H9 (cell line): ENCODE measurements around the gene SLC4A1. TPM values are rescaled to one million over a fixed set of nuclear protein-coding genes. Genes with fewer than 3 reads are reported as not detected.

Source experiments
- DNase-seq: peaks from one replicate; pipeline ENCODE4 v3.0.0-alpha.2; 2017
- H2AFZ ChIP-seq: one replicate; pipeline ENCODE4 v1.6.1; 2013; ENCODE audit warnings: mild to moderate bottlenecking, low read length, control low read depth, moderate library complexity
- H2AK5ac ChIP-seq: 2 replicates; pipeline ENCODE4 v1.6.1; 2013; ENCODE audit warnings: low read length, control low read depth, mixed read lengths; ENCODE audit not compliant: insufficient read length
- H2BK120ac ChIP-seq: one replicate; pipeline ENCODE4 v1.6.1; 2013; ENCODE audit warnings: low read depth, mild to moderate bottlenecking, low read length, control low read depth, inconsistent platforms; ENCODE audit not compliant: poor library complexity, severe bottlenecking
- H2BK12ac ChIP-seq: 2 replicates; pipeline ENCODE4 v1.6.1; 2013; ENCODE audit warnings: low read length, control low read depth, mixed read lengths, low read depth; ENCODE audit not compliant: insufficient read length
- H2BK15ac ChIP-seq: 2 replicates; pipeline ENCODE4 v1.6.1; 2013; ENCODE audit warnings: low read depth, low read length, control low read depth
- H2BK20ac ChIP-seq: one replicate; pipeline ENCODE4 v1.6.1; 2013; ENCODE audit warnings: low read depth, mild to moderate bottlenecking, low read length, control low read depth, inconsistent platforms; ENCODE audit not compliant: poor library complexity, severe bottlenecking
- H2BK5ac ChIP-seq: 2 replicates; pipeline ENCODE4 v1.6.1; 2013; ENCODE audit warnings: low read length, control low read depth, mixed read lengths; ENCODE audit not compliant: insufficient read length
- H3K14ac ChIP-seq: 2 replicates; pipeline ENCODE4 v1.6.1; 2013; ENCODE audit warnings: low read length, control low read depth; ENCODE audit not compliant: insufficient read depth
- H3K18ac ChIP-seq: 2 replicates; pipeline ENCODE4 v1.6.1; 2013; ENCODE audit warnings: low read depth, mild to moderate bottlenecking, mixed read lengths, low read length, control low read depth; ENCODE audit not compliant: insufficient read length
- H3K23ac ChIP-seq: 2 replicates; pipeline ENCODE4 v1.6.1; 2013; ENCODE audit warnings: low read length, control low read depth, mixed read lengths, low read depth; ENCODE audit not compliant: insufficient read length
- H3K23me2 ChIP-seq: 2 replicates; pipeline ENCODE4 v1.6.1; 2013; ENCODE audit warnings: low read depth, mild to moderate bottlenecking, mixed read lengths, low read length, control low read depth; ENCODE audit not compliant: insufficient read length, poor library complexity, severe bottlenecking
- H3K27ac ChIP-seq: 2 replicates; pipeline ENCODE4 v1.5.1; 2013; ENCODE audit warnings: low read length, control low read depth, mixed read lengths, low read depth; ENCODE audit not compliant: insufficient read length
- H3K27me3 ChIP-seq: 2 replicates; pipeline ENCODE4 v1.6.1; 2013; ENCODE audit warnings: low read length, control low read depth, inconsistent platforms; ENCODE audit not compliant: insufficient read depth
- H3K4ac ChIP-seq: 2 replicates; pipeline ENCODE4 v1.6.1; 2013; ENCODE audit warnings: low read depth, mild to moderate bottlenecking, control low read depth, inconsistent platforms, low read length, moderate library complexity
- H3K4me1 ChIP-seq: 2 replicates; pipeline ENCODE4 v1.6.1; 2013; ENCODE audit warnings: low read length, control low read depth, inconsistent platforms; ENCODE audit not compliant: insufficient read depth
- H3K4me2 ChIP-seq: 2 replicates; pipeline ENCODE4 v1.6.1; 2013; ENCODE audit warnings: low read length, control low read depth, mixed read lengths; ENCODE audit not compliant: insufficient read length, insufficient read depth
- H3K56ac ChIP-seq: 2 replicates; pipeline ENCODE4 v1.6.1; 2013; ENCODE audit warnings: low read depth, mild to moderate bottlenecking, mixed read lengths, low read length, control low read depth; ENCODE audit not compliant: insufficient read length
- H3K79me1 ChIP-seq: 2 replicates; pipeline ENCODE4 v1.6.1; 2013; ENCODE audit warnings: low read depth, mild to moderate bottlenecking, moderate library complexity, low read length, control low read depth, inconsistent platforms; ENCODE audit not compliant: insufficient read depth, poor library complexity, severe bottlenecking
- H3K79me2 ChIP-seq: 2 replicates; pipeline ENCODE4 v1.6.1; 2013; ENCODE audit warnings: low read length, control low read depth, inconsistent platforms; ENCODE audit not compliant: insufficient read depth
- H3K9ac ChIP-seq: 2 replicates; pipeline ENCODE4 v1.6.1; 2013; ENCODE audit warnings: low read length, control low read depth, mixed read lengths; ENCODE audit not compliant: insufficient read length; ENCODE audit errors: extremely low read depth
- H3K9me3 ChIP-seq: one replicate; pipeline ENCODE4 v1.6.1; 2013; ENCODE audit warnings: low read depth, low read length, inconsistent platforms; ENCODE audit not compliant: control insufficient read depth
- H3T11ph ChIP-seq: one replicate; pipeline ENCODE4 v1.6.1; 2013; ENCODE audit warnings: mild to moderate bottlenecking, low read length, control low read depth, inconsistent platforms
- H4K20me1 ChIP-seq: one replicate; pipeline ENCODE4 v1.6.1; 2013; ENCODE audit not compliant: control insufficient read depth, insufficient read length, insufficient read depth
- H4K5ac ChIP-seq: 2 replicates; pipeline ENCODE4 v1.6.1; 2013; ENCODE audit warnings: low read depth, mild to moderate bottlenecking, mixed read lengths, low read length, control low read depth; ENCODE audit not compliant: insufficient read length
- H4K8ac ChIP-seq: replicated peaks from 2 replicates; pipeline ENCODE4 v1.6.1; 2013; ENCODE audit warnings: low read length, control low read depth, mixed read lengths, low read depth; ENCODE audit not compliant: insufficient read length
- H4K91ac ChIP-seq: 2 replicates; pipeline ENCODE4 v1.6.1; 2013; ENCODE audit warnings: low read depth, mild to moderate bottlenecking, moderate library complexity, mixed read lengths, low read length, control low read depth; ENCODE audit not compliant: insufficient read length
- H3K27ac Mint-ChIP-seq, 3 experiments: 2 replicates in 2 of 3; 3 replicates in 1 of 3; pipeline ENCODE4 v1.8.0; 2020 to 2021; ENCODE audit warnings: mixed read lengths in 3 of 3, mild to moderate bottlenecking in 1 of 3, moderate library complexity in 1 of 3
- H3K27me3 Mint-ChIP-seq: 2 replicates; pipeline ENCODE4 v1.8.0; 2021; ENCODE audit warnings: low read depth, mild to moderate bottlenecking, moderate library complexity, mixed read lengths
- H3K36me3 Mint-ChIP-seq, 3 experiments: 2 replicates in 2 of 3; 3 replicates in 1 of 3; pipeline ENCODE4 v1.8.0; 2020 to 2021; ENCODE audit warnings: low read depth in 3 of 3, mixed read lengths in 3 of 3; ENCODE audit not compliant: insufficient read depth in 1 of 3
- H3K4me1 Mint-ChIP-seq, 2 experiments: 2 replicates each; pipeline ENCODE4 v1.8.0; 2020; ENCODE audit warnings: mixed read lengths in 2 of 2
- H3K4me3 Mint-ChIP-seq, 2 experiments: 2 replicates in 1 of 2; 3 replicates in 1 of 2; pipeline ENCODE4 v1.8.0; 2020 to 2021; ENCODE audit warnings: mild to moderate bottlenecking in 2 of 2, mixed read lengths in 2 of 2, moderate library complexity in 1 of 2
- H3K9me3 Mint-ChIP-seq, 2 experiments: 2 replicates in 1 of 2; 3 replicates in 1 of 2; pipeline ENCODE4 v1.8.0; 2020; ENCODE audit warnings: mild to moderate bottlenecking in 2 of 2, mixed read lengths in 2 of 2, moderate library complexity in 1 of 2
- CTCF ChIP-seq: fragments of 200-600 bp; sonication (generic); conservative IDR thresholded peaks from 3 replicates; pipeline ENCODE4 v1.8.0; 2021; ENCODE audit warnings: antibody characterized with exemption, mild to moderate bottlenecking
- WGBS: extraction: QIAGEN DNeasy Blood & Tissue Kit; methylation state at CpG from one replicate; pipeline ENCODE4 v1.1.7; 2013; ENCODE audit warnings: missing lambda C conversion rate, low lambda C conversion rate, mixed read lengths; ENCODE audit not compliant: insufficient read length; ENCODE audit errors: extremely low coverage; 5-methylcytosine and 5-hydroxymethylcytosine counted together
- total RNA-seq: library from RNA; stranded (reverse); gene quantifications from 2 replicates; pipeline ENCODE4 v1.2.1, GENCODE V29; 2021

SLC4A1 gene
- total RNA-seq, 1 experiment from 2014 or later = not detected

DNA sequence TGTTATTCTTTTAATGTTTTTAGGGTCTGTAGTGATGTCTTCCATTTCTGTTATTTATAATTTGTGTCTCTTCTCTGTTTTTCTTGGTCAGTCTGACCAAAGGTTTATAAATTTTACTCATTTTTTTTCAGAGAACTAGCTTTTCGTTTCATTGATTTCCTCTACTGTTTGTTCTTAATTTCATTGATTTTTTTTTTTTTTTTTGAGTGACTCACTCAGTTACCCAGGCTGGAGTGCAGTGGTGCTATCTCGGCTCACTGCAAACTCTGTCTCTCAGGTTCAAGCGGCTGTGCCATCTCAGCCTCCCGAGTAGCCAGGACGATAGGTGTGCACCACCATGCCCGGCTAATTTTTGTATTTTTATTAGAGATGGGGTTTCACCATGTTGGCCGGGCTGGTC lies 35.9 kb downstream of the SLC4A1 start:
- H2BK12ac ChIP-seq = no peak overlapping the region
- no peak overlapping the region for H3K9ac ChIP-seq
- no peak overlapping the region for H2BK120ac ChIP-seq
- WGBS = no CpG with 5 or more reads among the region's 7 CpGs
- TF ChIP-seq CTCF = no peak
- no peaks in the 10 kb centered on the region for H4K20me1 ChIP-seq
- H3K23me2 ChIP-seq = no peaks in the 10 kb centered on the region
- H3K79me1 ChIP-seq = no peaks in the 10 kb centered on the region
- H3K9me3 ChIP-seq = no peaks in the 10 kb centered on the region
- Mint-ChIP-seq H3K4me1 (no peaks in the 10 kb centered on the region; a peak in 1 of 4 replicates), H3K36me3 (peaks cover 0 to 2% (median 0%) of the 10 kb centered on the region in 3 experiments; a peak in 1 of 7 replicates), H3K4me3 (no peak overlapping the region), H3K9me3 (peaks cover 0 to 5% of the 10 kb centered on the region in 2 experiments; a peak in 2 of 5 replicates), H3K27ac (no peak overlapping the region), H3K27me3 (peaks cover 15% of the 10 kb centered on the region)
- H3T11ph ChIP-seq = no peak overlapping the region
- no peak for DNase-seq
- no peak overlapping the region for H2BK20ac ChIP-seq
- no peaks in the 10 kb centered on the region for H3K4me1 ChIP-seq
- no peak overlapping the region for H3K27ac ChIP-seq
- no peak overlapping the region for H3K56ac ChIP-seq
- no peak overlapping the region for H4K91ac ChIP-seq
- H2BK5ac ChIP-seq = no peak overlapping the region
- H3K79me2 ChIP-seq = no peaks in the 10 kb centered on the region
- no peak overlapping the region for H3K4me2 ChIP-seq
- H3K4ac ChIP-seq = no peak overlapping the region
- H4K8ac ChIP-seq = no peak overlapping the region
- no peak overlapping the region for H2BK15ac ChIP-seq
- no peak overlapping the region for H3K23ac ChIP-seq
- H3K14ac ChIP-seq = no peak overlapping the region
- no peak overlapping the region for H3K18ac ChIP-seq
- H2AFZ ChIP-seq = no peak overlapping the region
- H4K5ac ChIP-seq = no peak overlapping the region
- H2AK5ac ChIP-seq = no peak overlapping the region
- H3K27me3 ChIP-seq = no peaks in the 10 kb centered on the region
